CD1c-positive myeloid dendritic cell (primary cell): Measurements from ENCODE around the gene IL25.
"Not testable (repeated sequence)": the region's sequence is repeated elsewhere in the genome, so short reads cannot be mapped to it uniquely, and the experiment has no call there.

Source experiments
- DNase-seq: peaks from one replicate; pipeline ENCODE4 v3.0.0-alpha.2; 2016; ENCODE audit errors: extremely low spot score

The IL25 gene

DNA sequence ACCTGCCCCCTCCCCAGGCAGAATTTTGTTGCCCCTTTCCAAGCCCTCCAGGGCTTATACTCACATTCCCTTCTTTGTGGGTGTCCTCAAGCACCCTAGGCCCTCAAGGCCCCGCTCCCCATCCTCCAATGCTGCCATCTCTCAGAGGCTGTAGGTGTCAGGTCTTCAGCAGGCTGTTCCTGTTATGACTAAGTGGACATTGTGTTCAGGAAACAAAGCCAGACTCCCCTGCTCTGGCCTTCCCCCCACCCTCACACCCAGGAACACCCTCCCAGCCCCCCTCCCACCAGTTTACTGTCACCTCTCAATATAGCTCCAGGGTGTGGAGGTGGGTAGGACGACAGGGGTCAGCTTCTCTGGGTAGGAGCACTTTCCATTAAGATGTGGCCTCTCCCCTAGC, 36.9 kb downstream of the IL25 start:
- no peak for DNase-seq

DNA sequence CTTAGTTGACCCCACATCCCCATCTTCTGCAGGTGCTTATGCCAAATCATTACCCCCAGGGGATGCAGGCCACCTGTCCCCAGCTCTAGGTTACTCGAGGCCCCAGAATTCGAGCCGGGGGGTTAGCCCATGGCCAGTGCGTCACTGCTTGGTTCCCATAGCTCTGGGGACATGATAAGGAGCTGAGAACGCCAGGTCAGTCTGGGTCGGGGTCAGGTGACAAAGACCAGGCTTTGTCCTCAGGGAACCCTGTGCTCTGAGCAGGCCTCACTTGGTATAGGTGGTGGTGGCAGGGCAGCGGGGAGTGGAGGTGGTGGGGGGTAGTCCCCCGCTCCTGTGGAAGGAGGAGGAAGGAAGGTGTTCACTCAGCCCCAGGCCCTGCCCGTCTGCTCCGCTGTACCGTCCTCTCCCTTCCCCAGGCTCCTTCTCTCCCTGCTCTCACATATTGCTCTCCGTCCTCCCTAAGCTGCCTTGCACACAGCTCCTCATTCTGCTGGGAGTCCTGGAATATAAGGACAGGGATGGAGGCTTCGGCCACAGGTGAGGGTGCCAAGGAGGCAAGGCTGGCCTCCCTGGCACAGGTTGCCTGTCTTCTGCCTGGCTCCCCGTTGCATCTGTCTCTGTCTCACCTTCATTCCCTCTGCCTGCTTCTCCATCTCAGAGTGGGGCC, 37.5 kb downstream of the IL25 start:
- no peak for DNase-seq

DNA sequence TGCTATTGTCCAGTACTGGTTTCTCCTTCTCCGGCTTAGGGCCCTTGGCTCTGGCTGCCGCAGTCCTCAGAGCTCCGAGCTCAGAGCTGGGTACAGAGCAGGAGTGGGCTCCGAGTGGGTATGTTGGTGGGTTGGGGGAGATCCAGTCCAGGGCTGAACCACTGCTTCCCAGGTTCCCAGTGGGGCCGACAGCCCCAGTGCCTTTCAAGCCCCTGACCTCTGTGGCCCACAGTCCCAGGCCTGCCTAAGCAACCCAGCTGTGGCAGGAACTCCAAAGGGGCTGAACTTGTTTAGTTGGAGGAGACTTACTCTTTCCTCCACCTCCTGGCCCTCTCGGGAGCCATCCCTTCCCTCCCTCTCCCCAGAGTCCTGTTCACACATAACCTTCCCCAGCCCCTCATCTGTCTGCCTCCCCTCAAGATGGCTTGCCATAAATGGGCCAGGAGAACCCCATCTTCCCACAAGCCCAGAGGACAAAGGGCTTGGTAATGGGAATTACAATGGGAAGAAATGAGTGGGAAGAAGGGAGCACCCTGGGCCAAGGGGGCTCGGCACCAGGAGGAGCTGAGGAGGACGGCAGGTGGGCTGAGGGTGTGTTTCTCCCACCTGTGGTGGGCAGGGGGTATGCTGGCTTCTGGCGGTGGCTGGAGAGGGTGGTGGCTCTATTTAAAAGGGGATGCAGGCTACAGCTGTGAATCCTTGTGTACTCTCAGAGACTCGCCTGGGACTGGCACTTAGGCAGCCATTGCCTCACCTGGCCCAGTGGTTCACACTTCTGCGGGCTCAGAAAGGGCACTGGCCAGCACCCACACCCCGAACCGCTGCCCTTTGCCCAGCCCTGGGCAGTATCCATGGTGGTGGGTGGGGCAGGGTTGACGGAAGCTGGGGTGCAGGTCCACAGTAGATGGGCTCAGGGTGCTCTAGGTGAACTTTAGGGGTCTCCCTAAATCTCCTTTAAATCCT, 39.2 kb downstream of the IL25 start:
- no peak for DNase-seq

DNA sequence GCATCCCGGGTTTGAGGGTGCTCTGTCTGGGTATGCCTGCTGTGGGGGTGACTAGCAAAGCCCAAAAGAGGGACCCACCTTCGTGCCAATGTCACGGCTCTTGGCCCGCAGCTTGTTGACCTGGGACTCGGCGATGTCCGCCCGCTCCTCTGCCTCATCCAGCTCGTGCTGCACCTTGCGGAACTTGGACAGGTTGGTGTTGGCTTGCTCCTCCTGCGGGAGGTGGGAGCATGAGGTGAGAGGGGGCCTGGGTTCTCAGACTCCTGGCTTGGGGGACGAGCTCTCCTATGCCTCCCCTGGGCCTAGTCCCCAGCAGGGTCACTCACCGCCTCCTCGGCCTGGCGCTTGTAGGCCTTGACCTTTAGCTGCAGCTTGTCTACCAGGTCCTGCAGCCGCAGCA, 41.1 kb downstream of the IL25 start:
- DNase-seq, result no peak

- DNase-seq, result no peak
These were observed 41.6 kb downstream of the IL25 start for GRCh38 chr14:23414254-23414653.

DNA sequence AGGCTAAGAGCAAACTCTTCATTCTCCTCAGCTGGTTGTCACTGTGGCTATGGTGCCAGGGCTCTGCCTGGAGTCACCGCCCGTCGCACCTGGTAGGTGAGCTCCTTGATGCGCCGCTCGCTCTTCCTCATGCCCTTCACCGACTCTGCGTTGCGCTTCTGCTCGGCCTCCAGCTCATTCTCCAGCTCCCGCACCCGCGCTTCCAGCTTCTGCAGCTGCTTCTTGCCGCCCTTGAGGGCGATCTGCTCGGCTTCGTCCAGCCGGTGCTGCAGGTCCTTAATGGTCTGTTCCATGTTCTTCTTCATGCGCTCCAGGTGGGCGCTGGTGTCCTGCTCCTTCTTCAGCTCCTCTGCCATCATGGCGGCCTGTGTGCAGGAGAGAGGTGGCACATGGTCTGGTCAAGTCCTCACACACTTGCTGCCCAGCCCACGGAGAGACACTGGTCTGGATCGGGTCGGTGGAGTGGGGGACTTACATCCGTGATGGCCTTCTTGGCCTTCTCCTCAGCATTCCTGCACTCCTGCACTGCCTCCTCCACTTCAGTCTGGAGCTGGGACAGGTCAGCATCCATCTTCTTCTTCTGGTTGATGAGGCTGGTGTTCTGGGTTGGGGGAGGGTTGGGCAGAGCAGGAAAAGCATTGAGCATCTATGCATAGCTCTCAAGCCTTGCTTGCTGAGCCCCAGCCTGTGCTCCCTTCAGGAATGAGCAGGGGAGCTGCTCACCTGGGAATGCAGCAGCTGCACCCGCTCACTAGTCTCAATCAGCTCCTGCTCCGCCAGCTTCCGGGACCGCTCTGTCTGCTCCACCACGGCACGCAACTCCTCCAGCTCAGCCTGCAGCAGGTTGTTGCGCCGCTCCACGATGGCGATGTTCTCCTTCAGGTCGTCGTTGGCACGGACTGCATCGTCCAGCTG, 42.6 kb downstream of the IL25 start:
- no peak for DNase-seq

- no peak for DNase-seq
These were observed 43.5 kb downstream of the IL25 start for GRCh38 chr14:23415821-23416778.

DNA sequence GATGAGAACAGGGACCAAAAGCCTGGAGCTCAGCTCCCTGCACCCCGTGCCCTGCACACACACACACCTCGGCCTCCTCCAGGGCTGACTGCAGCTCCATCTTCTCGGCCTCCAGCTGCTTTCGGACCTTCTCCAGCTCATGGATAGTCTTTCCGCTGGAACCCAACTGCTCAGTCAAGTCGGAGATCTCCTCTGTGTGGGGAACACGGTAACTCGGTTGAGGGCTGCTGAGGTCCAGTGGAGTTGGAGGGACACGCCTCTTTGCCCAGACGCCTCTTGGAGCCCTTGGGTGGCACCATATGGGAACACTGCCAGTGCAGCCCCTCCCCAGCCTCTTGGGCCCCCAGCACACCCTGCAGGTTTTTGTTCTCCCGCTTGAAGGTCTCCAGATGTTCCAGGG, 44.2 kb downstream of the IL25 start:
- DNase-seq, result no peak

DNA sequence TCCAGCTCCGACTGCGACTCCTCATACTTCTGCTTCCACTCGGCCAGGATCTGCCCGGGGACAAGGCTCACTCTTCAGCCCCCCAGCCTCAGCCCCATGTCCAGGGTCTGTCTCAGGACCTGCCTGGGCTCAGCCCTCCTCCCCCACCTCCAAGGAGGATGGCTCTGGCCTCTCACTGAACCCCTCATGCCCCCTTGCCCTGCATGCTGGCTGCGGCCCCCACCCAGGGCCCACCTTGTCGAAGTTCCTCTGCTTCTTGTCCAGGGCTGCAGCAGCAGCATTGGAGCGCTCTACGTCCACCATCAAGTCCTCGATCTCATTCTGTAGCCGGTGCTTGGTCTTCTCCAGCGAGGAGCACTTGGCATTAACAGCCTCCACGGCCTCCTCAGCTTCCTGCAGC, 44.7 kb downstream of the IL25 start:
- not testable (repeated sequence) for DNase-seq

- DNase-seq, result no peak
These were observed 45.4 kb downstream of the IL25 start for GRCh38 chr14:23418021-23418420.

DNA sequence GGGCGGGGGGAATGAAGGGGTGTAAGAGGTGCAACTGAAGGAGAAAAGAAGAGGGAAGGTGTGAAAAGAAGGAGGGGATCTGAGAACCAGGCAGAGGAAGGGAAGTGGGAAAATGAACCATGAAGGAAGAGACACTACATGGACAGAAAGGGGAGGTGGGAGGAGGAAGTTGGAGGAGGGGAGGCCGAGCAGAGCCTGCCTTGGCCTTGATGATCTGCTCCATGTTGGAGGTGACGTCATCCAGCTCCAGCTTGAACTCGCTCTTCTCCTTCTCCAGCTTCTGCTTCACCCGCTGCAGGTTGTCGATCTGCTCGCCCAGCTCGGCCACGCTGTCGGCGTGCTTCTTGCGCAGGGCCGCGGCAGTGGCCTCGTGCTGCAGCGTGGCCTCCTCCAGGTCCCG, 47.0 kb downstream of the IL25 start:
- not testable (repeated sequence) for DNase-seq

- DNase-seq, result no peak
These were observed 49.0 kb downstream of the IL25 start for GRCh38 chr14:23421594-23421993.

- no peak for DNase-seq
These were observed 51.0 kb downstream of the IL25 start for GRCh38 chr14:23423657-23424056.

DNA sequence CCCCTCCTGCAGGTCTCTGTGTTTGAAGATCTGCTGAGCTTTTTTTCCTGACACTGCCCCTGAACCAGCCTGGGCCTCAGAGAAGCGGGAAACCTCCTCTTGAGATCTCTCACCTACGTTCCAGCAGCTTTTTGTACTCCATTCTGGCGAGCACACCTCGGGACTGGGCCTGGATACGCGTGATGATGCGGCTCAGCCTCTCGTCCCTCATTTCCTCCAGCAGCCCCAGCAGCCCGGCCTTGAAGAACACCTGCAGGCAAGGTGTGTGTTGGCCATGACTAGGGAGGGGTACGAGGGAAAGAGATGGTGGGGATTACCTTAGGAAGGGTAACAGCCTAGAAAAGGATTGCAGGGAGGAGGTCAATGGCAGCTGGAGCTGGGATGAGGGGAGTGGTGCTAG, 52.6 kb downstream of the IL25 start:
- no peak for DNase-seq

- not testable (repeated sequence) for DNase-seq
These were observed 53.2 kb downstream of the IL25 start for GRCh38 chr14:23425798-23426197.
